DMS 273 treated with DMSO at 0.1 percent for 48 hours (cell line): ENCODE measurements around the gene TMCC2.
"Not testable (repeated sequence)": the region's sequence is repeated elsewhere in the genome, so short reads cannot be mapped to it uniquely, and the experiment has no call there.

Source experiments
- DNase-seq: peaks from one replicate; lab custom pipeline; 2025; lab: John Stamatoyannopoulos, UW

The TMCC2 gene

GRCh38 chr1:205280666-205281395 is 53.1 kb downstream of the TMCC2 start:
- DNase-seq: not testable (repeated sequence)

- no peak for DNase-seq
Observed at GRCh38 chr1:205283270-205284147, 55.8 kb downstream of the TMCC2 start.

GRCh38 chr1:205284420-205285144 is 56.8 kb downstream of the TMCC2 start:
- peak; percentile 61 for DNase-seq

DNA sequence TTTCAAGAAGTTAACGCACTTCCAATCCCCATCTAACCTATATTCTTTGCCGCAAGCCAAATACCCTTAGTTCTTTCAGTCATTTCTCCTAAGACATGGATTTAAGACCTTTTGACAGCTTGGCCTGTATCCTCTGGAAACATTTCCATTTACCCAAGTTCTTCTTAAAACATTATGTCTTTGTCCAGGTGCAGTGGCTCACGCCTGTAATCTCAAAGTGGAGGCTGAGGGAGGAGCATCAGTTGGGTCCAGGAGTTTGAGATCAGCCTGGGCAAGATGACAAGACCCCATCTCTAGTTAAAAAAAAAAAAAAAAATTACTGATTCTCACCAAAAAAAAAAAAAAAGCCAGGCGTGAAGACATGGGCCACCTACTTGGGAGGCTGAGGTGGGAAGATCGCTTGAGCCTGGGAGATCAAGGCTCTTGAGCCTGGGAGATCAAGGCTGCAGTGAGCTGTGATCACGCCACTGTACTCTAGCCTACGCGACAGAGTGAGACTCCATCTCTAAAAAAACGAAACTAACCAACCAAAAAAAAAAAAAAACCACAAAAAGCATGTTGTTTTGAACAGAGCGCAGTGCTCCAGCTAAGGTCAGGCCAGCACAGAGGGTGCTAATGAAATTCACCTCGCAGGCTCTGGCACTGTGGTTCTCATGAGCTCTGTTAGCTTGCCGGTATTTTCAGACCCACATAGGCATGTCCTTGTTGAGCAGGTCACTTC is 57.8 kb downstream of the TMCC2 start:
- no peak for DNase-seq

DNA sequence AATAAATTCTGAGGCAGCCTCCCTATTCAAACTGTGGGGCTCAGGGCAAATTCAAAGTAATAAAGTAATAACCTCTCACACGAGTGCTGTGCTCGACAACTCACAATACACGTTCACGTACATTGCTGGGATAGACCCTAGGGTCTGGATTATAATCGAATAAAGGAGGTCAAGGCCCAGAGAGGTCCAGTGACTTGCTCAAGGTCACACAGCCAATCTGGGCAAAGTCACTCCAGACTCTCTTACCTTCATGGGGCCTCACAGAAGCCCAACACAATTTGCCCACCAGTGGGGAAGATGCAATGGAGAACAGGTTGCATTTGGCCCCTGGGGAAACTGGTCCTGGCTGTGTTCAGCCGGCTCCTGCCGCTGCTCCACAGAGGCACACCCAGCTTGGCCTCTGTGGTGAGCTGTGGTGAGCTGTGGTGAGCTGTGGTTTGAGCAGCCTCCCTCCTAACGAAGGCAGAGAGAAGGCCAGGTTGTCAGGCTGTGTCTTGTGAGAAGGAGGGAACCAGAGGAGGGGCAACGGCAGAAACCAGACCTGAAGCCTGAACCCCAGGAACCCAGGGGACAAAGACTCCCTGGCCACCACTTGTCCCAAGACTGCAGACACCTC is 58.7 kb downstream of the TMCC2 start:
- no peak for DNase-seq

GRCh38 chr1:205287076-205287475 is 59.3 kb downstream of the TMCC2 start:
- DNase-seq: no peak

GRCh38 chr1:205287767-205288559 is 60.2 kb downstream of the TMCC2 start:
- no peak for DNase-seq

- no peak for DNase-seq
Observed at GRCh38 chr1:205291596-205291995, 63.9 kb downstream of the TMCC2 start.

GRCh38 chr1:205293350-205294074 is 65.8 kb downstream of the TMCC2 start:
- no peak for DNase-seq

GRCh38 chr1:205294175-205294917 is 66.6 kb downstream of the TMCC2 start:
- DNase-seq: no peak

DNA sequence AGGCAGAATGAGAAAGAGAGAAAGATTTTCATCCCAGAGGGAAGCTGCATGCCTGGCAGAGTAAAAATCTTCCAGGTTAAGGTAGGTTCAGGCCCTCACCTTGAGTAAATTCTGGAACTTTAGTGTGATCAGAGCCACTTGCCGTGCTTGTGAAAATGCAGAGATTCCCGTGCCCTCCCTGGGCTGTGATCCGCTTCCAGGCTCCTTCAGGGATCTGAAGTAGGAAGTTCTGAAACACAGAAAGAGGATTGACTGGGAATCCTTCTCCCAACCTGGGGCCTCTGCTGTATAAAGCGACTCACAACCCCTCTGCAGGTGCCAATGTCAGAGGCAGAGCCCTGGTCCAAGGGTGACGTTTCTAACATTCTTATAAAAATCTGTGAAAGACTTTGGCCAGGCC is 67.2 kb downstream of the TMCC2 start:
- DNase-seq: no peak

DNA sequence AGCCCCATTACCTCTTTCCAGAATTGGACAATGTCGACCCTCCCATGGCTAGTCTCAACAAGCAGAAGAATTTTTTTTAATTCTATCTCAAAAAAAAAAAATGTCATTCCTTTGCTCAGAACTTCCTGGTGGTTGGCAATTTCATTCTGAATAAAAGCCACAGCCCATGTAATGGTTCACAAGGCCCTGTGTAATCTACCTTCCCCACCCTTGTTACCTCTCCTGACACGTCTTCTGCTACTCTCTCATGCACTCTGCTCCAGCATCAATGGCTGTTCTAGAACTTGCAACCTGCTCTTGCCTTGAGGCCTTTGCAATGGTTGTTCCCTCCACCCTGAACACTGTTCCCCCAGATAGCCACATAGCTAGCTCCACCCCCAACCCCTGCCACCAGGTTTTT is 68.4 kb downstream of the TMCC2 start:
- DNase-seq: no peak

GRCh38 chr1:205297546-205298177 is 69.9 kb downstream of the TMCC2 start:
- not testable (repeated sequence) for DNase-seq

DNA sequence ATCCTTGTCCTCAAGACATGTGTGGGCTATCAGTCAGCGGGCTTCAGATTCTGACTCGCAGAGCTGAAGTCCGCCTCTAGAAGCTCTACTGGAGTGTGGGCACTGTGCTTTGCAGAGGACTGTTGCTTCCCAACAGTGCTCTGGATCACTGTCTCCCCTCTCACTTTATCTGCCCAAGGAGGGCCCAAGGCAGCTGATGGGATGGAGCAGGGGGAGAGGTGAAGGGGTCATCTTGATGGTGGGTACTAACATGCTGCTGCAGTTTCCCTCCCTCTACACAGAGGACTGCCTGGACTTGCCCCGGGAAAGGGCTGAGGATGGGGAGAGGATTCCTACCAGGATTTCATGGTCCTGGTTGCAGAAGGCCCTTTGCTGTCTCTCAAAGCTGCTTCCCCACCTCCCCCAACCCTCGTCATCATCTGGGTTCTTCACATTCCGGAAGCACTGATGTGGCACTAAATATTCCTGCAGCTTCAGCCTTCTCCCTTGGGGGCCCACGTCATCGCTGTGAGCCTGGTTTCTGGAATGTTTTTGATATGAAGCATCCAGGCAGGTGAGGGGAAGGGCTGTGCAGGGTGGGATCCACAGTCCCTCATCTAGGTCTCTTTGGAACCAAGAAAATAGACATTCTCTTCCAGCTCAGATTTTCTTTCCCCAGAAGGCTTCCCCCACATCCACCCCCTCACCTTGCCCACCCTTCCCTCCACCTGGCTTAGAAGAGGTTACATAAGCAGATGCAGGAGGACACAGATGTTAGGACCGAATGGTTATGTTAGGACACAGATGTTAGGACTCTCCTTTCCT is 70.6 kb downstream of the TMCC2 start:
- no peak for DNase-seq

DNA sequence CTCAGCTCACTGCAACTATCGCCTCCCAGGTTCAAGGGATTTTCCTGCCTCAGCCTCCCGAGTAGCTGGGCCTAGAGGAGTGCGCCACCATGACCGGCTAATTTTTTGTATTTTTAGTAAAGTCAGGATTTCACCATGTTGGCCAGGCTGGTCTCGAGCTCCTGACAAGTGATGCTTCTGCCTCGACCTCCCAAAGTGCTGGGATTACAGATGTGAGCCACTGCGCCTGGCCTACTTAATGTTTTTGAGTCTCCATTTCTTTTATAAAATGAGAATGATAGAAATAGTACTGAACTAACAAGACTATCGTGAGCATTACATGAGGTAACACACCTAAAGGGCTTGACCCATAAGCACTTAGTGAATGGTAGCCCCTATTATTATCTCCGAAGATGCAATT is 72.4 kb downstream of the TMCC2 start:
- no peak for DNase-seq

DNA sequence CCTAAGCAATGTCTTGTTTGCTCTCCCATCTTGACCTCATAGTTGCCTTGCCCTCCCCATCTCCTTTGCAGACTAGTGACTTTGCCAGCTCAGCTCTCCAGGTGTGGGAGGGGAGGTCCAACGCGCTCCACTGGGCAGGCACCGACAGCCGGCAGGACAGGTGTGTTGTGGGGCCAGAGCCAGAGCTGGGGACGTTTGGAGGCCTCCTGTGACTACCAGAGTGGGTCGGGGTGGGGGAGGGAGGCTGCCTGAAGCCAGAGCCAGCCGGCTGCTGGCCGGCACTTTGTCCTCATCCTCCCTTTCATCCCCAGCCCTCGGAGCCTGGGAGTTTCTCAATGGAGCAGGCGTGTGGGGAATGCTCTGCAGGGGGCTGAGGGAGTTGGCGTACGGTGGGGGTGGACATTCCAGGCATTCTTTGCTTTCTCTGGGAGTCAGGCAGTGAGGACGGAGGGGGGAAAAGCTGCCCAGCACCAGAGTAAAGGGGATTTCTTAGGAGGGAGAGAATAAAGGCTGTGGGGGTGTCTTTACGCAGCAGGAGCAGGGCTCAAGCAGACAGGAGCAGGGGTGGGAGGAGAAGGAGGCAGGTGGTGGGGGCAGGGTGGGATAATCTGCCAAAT is 73.6 kb downstream of the TMCC2 start:
- DNase-seq: no peak

DNA sequence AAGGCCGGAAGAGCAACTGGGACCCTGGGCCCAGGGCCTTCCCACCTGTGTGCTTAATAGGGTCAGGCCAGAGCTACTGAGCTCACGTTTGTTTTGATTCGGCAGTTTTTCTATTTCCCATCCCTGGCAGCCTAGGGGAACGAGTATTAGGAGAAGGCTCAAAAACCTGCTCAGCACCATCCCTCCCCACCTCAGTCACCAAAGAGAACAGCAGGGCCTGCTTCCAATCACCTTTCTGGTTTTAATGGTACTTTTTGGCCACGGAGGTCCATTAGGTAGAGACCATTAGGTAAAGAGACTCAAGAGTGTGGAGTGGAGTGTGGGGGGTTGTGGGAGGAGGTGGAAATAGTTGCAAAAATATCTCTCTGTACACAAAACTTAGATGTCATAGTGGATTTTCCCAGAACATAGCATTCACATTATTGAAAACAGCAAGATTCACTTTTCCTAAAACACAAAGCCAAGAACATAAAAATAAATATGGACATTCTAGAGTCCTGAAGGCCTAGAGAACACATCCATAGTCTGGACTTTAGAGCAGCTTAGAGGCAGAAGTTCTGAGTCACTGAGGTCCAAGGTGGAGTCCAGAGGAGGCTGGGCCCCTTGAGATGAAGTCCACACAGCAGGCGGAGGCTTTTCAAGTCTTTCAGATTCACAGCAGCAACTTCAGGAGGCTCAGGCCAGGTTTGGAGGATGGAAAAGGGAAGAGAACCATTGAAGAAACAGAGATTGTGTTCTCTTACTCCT is 74.3 kb downstream of the TMCC2 start:
- no peak for DNase-seq
